HS-5 (cell line): ENCODE data around the gene TGM2.

Experiments used
- DNase-seq: peaks from one replicate; pipeline ENCODE4 v3.0.0-alpha.2; 2012; ENCODE audit warnings: low read depth

The TGM2 gene

DNA sequence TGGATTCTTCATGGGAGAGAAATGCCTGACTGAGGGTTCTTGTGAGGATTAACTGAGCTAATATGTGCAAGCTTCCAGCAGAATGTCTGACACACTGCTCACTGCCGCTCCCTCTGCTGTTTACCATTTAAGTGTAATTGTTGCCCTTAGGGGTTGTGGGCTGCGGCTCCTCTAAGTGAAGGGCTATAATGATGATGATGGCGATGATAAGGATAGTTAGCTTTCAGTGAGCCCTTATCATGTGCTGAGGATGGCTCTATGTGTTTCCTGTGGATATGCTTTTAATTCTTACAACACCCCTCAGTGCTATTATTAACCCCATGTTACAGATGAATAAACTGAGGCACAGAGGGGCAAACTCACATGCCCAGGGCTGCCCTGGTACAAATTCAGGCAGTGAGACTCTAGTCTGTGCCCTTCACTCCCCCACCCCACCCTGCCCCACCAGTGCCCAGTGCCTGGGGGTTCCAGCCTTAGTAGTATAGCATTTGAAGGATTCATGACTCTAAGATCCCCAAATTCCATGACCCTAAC is 33.4 kb downstream of the TGM2 start:
- no peak for DNase-seq

DNA sequence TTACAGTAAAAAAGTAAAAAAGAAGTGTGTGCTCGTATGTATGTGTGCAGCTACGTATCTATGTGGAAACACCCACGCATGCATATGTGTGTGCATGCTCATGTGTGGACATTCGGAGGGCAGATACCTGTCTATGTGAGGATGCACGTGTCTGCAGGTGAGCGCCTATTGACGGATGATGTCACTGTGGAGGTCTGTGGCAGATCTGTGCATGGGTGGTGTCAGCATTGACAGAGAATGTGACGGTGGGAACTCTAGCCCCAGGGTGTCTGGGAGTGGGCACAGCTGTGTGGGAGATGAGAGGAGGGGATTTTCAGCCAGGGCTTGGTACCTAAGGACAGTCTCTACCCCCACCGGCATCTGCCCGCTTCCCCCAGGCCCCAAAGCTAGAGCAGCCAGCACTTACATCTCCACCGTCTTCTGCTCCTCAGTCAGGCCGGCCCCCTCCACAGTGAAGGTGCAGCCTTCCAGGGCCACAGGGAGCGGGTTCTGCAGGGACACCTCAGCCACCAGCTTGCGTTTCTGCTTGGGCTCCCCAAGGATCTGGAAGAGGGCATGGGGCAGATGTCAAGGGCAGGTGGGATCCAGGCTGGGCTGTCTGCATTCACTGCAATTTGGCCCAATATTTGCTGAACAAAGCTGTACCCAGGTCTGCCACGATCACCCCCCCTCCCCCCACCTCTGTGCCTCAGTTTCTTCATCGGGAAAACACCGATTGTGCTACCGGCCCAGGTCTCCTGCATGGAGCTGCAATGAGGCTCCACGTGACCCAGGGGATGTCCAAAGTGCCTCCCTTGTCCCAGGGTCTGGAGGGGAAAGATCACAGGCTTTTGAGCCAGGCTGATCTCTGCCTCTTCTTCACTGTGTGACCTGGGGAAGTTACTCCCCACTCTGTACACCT is 34.1 kb downstream of the TGM2 start:
- no peak for DNase-seq

DNA sequence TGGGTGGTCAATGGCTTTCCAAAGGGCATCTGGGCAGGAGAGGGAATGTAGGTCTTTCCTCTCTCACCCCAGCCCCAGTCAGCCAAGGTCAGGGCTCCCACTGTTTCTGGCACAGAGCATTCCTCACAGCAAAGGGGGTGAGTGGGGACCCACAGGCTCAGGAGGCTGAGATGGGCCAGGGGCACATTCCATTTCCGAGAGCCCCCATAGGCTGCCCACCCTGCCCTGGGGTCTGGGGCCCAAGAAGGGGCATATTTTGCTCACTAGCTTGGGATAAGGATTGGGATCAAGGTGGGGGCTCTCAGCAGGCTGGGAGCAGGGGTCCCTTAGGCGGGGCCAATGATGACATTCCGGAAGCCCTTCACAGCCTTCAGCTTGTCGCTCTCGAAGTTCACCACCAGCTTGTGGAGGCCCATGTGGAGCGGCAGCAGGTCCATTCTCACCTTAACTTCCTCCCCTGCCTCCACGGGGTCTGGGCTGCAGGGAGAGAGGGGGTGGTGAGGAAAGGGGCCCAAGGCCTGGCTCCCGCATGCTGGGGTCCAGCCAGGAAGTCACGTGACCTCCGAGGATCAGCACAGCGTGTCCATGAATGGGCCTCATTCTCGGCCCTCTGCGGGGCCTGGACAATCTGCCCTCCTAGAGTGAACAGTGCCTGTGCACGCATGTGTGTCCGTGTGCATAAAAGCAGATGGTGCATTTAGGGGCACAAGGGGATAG is 35.0 kb downstream of the TGM2 start:
- DNase-seq, result no peak

DNA sequence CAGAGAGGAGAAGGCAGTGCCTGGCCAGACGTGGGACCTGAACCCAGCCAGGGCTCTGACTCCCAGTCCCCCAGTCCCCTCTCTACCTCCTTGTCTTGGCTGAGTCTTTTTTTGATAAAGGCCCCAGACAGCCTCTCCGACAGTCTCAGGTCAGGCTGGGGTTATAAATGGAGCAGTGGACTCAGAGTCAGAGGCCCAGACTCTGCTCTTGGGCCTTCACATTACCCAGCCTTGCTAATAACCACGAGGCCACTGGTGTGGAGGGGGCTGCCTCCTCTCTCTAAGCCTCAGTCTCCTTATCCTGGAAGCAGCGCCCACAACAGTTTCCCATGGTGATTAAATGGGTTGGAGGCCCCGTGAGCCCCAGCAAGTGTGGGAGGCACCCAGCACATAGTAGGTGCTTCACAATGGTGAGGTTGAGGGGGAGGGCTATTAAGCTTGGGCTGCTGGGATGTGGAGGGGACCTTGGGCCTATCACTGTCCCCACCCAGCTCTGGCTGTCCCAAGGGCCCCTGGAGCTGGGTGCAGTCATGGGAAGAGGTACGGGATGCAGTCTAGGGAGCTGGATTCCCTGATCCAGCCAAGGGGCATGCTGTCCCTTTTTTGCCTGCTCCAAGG is 35.7 kb downstream of the TGM2 start:
- DNase-seq, result no peak

DNA sequence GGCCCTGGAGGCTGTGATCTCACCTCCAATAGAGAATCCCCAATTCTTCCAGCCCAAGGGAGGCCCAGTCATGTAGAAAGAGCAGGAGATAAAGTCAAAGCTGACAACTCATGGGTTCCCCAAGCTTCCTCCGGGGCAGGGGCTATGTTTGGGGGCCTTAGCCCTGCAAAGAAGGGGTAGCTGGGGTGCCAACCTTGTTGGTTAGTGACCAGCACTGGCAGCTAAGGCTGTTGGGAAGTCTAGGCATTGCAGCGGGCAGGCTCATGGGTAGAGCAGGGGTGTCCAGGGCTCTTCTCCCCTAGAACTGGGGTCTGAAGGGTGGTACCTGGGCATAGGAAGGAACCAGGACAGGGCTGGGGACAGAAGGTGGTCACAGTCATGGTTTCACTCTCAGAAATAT is 36.4 kb downstream of the TGM2 start:
- no peak for DNase-seq

DNA sequence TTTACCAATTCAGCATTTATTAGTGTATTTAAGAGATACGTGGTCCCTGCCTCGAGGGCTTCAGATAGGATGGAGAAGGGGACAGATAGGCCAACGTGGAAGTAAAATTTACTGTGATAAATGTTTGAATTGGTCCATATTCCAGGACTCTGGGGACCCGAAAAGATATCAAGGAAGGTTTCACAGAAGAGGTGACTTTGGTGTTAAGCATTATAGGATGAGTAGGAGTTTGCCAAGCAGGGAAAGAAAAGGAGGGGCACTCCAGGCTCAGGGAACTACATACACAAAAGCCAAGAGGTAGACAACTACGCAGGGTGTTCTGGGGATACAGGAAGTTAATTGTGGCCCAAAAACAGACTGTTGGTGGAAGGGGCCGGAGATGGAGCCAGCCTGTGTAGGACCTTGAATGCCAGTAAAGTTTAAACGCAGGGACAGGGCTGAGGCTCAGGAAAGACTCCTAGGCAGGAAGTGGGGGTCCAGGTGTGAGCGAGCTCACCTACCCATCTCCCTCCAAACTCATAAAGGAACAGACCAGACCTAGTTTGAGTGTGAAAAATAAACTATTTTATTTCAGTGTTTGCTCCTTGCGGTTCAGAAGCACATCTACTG is 37.0 kb downstream of the TGM2 start:
- DNase-seq, result no peak

DNA sequence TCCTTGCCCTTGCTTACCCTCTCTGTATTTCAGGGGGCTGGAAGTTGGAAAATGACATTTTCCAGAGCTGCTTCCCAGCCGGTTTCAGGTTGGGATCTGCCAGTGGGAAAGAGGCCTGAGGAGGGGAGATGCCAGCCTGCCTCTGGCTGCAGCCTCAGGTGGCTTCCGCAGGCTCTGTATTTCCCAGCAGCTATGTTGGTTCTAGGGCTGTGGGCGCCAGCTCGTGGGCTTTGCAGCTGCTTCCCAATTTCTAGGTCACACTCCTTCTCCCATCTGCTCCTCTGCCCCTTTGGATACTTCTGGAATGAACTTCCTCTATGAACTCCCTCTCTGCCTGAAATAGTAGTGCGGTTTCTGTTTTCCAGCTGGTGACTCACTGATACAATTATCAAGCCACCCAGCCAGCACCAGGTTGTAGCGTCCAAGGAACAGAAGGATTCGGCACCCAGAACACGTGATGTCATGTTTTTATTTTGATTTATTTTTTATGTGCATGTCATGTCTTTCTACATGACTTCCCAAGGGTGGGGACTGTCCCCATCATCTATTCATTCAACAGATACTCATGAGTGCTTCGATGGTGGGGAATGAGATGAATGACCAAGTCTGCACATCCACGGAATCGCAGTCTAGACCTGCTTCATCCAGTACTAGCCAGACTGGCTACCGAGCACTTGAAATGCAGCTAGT is 38.0 kb downstream of the TGM2 start:
- peak; percentile 82 for DNase-seq

DNA sequence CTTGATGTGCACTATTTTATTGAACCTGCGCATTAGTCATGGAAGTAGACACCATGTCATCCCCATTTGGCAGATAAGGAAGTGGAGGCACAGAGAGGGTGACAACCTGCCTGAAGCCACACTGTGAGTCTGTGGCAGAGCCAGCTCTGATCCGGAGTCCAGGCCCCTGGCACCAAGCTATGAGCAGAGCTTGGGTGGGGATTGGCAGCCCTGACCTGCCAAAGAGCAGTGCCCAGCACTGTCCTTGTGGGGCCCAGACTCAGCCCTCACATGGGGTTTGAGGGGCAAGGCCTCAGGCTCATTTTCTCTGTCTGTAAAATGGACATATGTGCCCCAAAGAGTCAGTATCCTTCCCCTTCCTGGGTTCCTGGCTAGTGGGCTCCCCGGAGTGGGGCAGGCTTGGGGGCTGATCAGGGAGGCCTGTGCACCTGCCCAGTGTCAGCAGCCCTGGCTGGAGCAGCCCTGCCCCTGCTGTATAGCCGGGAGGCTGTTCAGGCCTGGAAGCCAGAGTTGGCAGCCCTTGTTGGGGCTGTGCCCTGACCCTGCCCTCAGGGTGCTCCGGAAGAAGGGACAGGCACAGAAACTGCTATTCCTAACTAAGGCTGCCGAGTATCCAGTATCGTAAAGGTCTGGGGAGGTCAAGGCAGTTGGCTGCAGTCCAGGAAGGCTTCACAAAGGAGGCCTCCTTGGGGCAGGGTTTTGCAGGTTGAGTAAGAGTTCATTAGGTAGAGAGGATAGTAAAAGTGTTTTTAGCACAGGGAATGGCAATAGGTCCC is 38.7 kb downstream of the TGM2 start:
- no peak for DNase-seq

DNA sequence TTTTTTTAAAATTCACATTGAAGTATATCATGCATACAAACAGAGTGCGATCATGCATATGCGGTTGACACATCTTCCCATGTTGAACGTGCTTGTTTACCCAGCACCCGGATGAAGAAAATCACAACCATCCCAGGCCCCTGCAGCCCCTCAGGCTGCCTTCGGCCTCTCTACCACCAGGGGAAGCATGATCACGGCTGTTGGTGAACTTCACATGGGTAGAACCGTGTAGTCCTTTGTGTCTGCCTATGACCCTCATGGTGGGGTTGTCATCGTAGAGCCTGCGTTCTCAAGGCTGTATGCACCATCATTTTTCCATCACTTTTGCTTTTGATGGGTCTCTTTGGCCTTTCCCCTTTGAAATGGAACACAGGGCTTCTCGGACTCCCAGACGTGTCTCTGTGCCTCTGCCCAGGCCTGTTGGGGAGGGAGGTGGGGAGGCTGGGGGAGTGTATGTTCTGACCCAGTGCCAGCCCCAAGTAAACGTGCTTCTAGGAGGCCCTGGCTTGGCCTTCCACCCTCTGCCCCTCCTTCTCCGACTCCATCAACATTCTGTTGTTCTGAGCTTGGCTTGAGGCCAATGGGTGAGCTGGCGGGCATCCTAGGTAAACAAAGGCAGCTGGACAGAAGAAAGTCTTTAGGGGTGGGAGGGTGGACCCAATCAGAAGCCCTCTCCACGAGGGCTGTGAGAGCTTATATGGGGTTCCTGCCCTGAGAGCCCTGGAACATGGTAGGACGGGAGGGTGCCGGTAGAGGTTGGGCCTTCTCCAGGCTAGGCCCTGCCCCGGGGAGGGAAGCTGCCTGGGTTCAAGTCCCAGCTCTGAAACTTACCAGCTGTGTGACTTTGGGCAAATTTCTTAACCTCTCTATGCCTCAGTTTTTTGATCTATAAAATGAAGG is 39.7 kb downstream of the TGM2 start:
- DNase-seq, result no peak

DNA sequence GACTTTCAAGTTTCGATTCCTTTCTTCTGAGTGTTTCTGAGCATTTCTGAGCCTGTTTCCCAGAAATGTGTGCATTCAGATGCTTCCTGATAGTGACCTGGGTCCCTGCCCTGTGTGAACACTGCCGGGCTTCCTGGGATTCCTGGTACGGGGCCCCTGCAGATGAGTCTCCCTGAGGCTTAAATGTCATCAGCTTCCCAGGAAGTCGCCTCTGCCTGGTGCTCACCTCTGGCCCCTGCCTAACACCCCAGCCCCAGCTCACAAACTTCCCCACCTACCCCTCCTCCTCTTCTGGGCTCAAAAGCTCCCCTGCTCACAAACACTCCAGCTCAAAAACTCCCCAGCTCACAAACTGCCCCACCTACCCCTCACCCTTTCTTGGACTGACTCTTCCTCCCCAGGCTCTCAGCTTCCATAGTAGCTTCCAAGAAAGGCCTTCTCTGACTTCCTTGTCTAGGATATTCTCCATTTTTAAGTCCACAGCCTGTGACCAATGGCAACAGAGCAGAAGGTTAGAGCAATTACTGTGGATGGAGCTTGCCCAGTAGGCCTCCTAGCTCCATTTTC is 42.0 kb downstream of the TGM2 start:
- no peak for DNase-seq

DNA sequence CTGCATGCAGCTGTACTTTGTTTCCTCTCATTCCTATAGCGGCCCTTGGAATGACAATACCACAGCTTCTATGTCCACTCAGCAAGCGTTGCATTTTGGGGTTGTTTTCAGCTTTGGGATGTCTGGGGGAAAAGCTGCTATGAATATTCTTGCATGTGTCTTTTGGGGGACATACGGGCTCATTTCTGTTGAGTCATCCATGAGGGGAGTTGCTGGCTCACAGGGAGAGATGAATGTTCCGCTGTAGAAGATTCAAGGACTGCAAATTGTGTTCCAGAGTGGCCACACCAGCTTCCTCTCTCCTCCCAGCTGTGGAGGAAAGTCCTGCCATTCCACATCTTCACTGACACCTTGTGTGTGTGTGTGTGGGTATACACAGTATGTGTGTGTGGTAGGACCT is 43.3 kb downstream of the TGM2 start:
- DNase-seq, result no peak

DNA sequence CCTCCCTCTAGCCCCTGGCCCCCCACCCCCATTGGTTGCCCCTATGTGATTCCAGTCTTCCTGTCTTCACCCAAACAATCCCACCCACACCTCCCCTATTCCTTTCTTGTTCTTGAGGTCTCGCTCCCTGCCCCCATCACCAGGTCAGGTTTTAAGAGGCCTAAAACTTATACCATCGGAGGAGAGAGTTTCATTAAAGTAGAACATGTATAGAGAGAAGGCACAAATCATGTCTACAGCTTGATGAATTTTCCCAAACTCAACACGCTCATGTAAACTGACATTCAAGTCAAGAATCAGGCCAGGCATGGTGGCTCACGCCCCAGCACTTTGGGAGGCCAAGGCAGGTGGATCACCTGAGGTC is 44.5 kb downstream of the TGM2 start:
- DNase-seq, result no peak

DNA sequence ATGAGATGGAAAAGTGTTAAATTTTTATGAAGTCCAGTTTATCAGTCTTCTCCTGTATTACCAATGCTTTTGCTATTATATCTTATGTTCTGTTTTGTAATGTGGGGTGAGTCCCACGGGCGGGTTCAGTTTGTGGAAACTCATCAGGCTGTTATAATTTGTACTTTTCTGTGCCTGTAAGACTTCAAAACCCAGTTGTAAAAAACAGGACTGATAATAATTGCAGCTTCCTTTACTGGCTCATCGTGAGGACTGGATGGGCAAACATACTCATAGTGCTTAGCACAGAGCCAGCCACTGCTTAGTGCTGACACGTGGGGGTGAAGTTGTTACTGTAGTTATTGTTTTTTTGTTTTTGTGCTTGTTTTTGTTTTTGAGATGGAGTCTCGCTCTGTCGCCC is 45.6 kb downstream of the TGM2 start:
- no peak for DNase-seq

DNA sequence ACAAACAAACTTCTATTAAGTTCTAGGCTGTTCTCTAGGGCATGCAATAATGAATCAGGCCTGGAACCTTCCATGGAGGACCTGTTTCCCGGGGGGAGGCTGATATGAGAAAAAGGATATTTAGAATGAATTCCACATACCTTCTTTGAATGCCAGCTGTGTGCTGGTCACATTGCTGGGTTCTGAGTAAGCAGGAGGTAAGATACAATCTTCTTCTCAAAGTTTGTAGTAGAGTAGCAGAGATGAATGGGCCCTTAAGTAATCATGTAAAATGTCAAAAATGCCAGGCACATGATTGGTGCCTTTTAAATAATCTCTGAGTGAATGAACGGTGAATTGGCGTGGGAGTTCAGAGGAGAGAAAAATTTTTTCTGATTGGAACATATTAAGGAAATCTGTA is 47.4 kb downstream of the TGM2 start:
- peak; percentile 88 for DNase-seq

DNA sequence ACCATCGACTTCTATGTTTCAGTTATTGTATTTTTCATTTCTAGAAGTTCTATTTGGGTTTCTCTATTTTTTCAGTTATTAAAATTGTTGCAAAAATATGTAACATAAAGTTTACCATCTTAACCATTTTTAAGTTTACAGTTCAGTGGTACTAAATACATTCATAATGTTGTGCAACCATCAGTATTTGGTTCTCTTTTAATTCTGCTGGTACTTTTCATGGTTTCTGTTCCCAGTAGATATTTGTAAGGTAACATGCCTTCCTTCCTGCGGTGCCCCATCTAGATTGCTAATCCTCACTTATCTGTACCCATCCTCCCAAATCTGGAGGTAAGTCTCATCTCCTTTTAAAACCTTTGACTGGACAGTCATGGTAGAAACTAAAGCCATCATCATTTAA is 47.9 kb downstream of the TGM2 start:
- no peak for DNase-seq

DNA sequence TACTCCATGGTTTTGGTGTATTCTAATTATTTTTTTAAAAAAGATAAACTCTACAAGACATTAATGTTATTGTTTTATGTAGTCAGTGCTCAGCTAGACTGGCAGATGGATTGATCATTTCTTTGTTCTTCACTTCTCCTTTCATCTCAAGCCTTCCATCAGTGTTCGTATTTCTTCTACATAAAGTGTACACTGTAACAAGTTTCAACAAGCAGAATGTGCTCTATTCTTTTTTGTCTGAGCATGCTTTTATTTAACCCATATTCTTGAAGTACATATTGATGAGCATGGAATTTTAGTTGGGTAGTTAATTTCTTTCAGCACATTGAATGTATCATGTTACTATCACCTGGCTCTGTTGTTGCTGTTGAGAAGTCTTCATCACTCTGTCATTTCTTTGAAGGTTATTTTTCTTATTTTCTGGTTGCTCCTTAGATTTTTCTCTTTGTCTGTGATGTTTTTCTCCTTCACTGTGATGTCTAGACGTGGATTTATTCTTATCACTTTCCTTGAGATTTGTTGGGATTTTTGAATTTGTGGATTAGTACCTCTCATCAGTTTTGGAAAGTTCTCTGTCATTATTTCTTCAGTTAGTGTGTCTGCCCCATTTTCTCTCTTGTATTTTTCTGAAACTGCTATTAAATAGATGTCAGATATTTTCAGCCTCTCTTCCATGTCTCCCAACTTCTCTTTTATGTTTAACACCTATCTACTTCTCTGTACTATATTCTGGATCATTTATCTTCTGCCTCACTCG is 48.5 kb downstream of the TGM2 start:
- DNase-seq, result no peak

DNA sequence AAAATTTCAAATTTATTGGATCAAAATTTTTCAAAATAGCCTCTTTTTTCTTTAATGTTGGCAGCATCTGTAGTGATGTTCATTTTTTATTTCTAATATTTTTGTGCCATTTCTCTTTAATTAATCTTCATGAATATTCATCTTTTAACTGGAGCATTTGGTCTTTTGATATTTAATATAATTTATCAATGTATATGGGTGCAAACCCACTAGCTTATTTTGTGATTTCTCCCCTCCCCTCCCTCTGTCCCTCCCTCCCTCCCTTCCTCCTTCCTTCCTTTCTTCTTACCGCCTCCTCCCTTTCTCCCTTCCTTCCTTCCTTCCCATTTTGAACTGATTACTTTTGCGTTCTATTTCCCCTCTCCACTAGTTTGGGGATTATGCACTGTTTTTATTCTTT is 49.2 kb downstream of the TGM2 start:
- no peak for DNase-seq

DNA sequence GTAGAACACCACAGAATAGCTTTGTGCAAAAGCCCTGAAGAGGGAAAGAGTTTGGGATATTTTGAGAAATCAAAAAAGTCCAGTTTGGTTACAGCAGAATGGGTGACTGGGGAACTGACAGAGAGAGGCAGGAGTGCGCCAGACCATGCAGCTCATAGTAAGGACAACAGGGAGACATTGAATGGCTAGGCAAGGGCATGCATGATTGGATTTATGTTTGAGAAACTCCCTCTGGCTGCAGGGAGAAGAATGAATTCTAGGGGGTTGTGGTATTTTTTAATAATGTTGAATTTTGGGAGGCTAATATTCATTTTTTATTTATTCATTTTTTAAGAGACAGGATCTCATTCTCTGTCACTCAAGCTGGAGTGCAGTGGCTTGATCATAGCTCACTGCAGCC is 49.9 kb downstream of the TGM2 start:
- DNase-seq, result no peak

DNA sequence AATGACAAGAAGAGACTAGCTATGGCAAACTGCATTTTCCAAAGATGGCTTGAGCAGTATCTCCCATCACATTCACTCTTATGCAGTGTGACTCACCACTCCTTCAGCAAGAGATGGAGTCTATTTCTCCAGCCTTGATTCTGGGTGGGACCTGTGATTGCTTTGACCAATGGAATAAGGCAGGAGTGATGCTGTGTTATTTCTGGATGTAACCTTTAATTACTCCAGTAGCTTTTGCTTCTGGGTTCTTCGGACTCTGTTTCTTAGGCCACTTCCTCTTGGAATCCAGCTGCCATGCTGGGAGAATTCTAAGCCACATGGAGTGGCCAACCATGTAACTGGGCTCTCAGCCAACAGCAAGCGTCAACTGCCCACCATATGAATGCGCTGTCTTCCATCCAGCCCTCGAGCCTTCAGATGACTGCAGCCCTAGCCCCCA is 50.7 kb downstream of the TGM2 start:
- DNase-seq, result no peak
